SK-N-SH treated with all-trans-retinoic acid at 6 μM for 48 hours (cell line): ENCODE data around the gene RXRG.
A peak's percentile ranks its signal among the peaks of the same experiment; 100 is the strongest.

Experiments
- ATAC-seq: fragments of 200-7000 bp; cut with Tn5 transposase; 3 replicates; pipeline ENCODE4 v1.9.1; 2020; ENCODE audit warnings: mild to moderate bottlenecking, moderate library complexity
- ARNTL ChIP-seq: fragments of 450-650 bp; formaldehyde crosslinking; IDR thresholded peaks from 2 replicates; pipeline ENCODE4 v1.5.0; 2020; ENCODE audit warnings: low read depth, mild to moderate bottlenecking, moderate library complexity, borderline replicate concordance
- BACH2 ChIP-seq: fragments of 250-450 bp; sonication (Bioruptor Pico); IDR thresholded peaks from 2 replicates; pipeline ENCODE4 v1.9.0; 2021; ENCODE audit warnings: mild to moderate bottlenecking, borderline replicate concordance
- CREB5 ChIP-seq: fragments of 250-450 bp; sonication (Bioruptor Pico); IDR thresholded peaks from 2 replicates; pipeline ENCODE4 v1.5.1; 2020; ENCODE audit warnings: low read depth, mild to moderate bottlenecking, moderate library complexity
- CSDC2 ChIP-seq: fragments of 250-450 bp; sonication (Bioruptor Pico); IDR thresholded peaks from 2 replicates; pipeline ENCODE4 v1.5.0; 2020; ENCODE audit warnings: mild to moderate bottlenecking, moderate library complexity
- CSRNP3 ChIP-seq: fragments of 250-450 bp; sonication (Bioruptor Pico); IDR thresholded peaks from 2 replicates; pipeline ENCODE4 v1.5.1; 2021; ENCODE audit warnings: mild to moderate bottlenecking, moderate library complexity
- ESRRG ChIP-seq: fragments of 250-450 bp; sonication (Bioruptor Pico); IDR thresholded peaks from 2 replicates; pipeline ENCODE4 v1.6.1; 2021; ENCODE audit warnings: mild to moderate bottlenecking
- GLIS3 ChIP-seq: fragments of 250-450 bp; sonication (Bioruptor Pico); IDR thresholded peaks from 2 replicates; pipeline ENCODE4 v1.5.0; 2020; ENCODE audit warnings: mild to moderate bottlenecking, moderate library complexity
- ISL1 ChIP-seq: fragments of 250-450 bp; sonication (Bioruptor Pico); IDR thresholded peaks from 2 replicates; pipeline ENCODE4 v2.1.2; 2022; ENCODE audit warnings: mild to moderate bottlenecking, moderate library complexity
- OSR1 ChIP-seq: fragments of 250-450 bp; sonication (Bioruptor Pico); IDR thresholded peaks from 2 replicates; pipeline ENCODE4 v1.8.0; 2022; ENCODE audit warnings: moderate library complexity, mild to moderate bottlenecking, inconsistent platforms
- PATZ1 ChIP-seq: fragments of 250-450 bp; sonication (Bioruptor Pico); IDR thresholded peaks from 2 replicates; pipeline ENCODE4 v1.8.0; 2020; ENCODE audit warnings: mild to moderate bottlenecking, moderate library complexity, borderline replicate concordance
- POU6F1 ChIP-seq: fragments of 250-450 bp; sonication (Bioruptor Pico); IDR thresholded peaks from 2 replicates; pipeline ENCODE4 v1.8.0; 2021; ENCODE audit warnings: low read depth, mild to moderate bottlenecking, moderate library complexity, borderline replicate concordance
- PPARA ChIP-seq: fragments of 250-450 bp; sonication (Bioruptor Pico); IDR thresholded peaks from 2 replicates; pipeline ENCODE4 v1.5.0; 2020; ENCODE audit warnings: mild to moderate bottlenecking, borderline replicate concordance
- RARB ChIP-seq: fragments of 250-450 bp; sonication (Bioruptor Pico); IDR thresholded peaks from 2 replicates; pipeline ENCODE4 v1.8.0; 2021; ENCODE audit warnings: mild to moderate bottlenecking, moderate library complexity
- TCF4 ChIP-seq: fragments of 250-450 bp; sonication (Bioruptor Pico); IDR thresholded peaks from 2 replicates; pipeline ENCODE4 v1.8.0; 2021; ENCODE audit warnings: mild to moderate bottlenecking, moderate library complexity, borderline replicate concordance
- TOX ChIP-seq: fragments of 250-450 bp; sonication (Bioruptor Pico); IDR thresholded peaks from 2 replicates; pipeline ENCODE4 v1.8.0; 2021; ENCODE audit warnings: mild to moderate bottlenecking, moderate library complexity, borderline replicate concordance
- TSHZ2 ChIP-seq: fragments of 250-450 bp; sonication (Bioruptor Pico); IDR thresholded peaks from 2 replicates; pipeline ENCODE4 v1.5.0; 2020; ENCODE audit warnings: mild to moderate bottlenecking, moderate library complexity
- ZFP3 ChIP-seq: fragments of 250-450 bp; sonication (Bioruptor Pico); IDR thresholded peaks from 2 replicates; pipeline ENCODE4 v1.5.0; 2020; ENCODE audit warnings: mild to moderate bottlenecking, moderate library complexity
- ZFP30 ChIP-seq: fragments of 450-650 bp; formaldehyde crosslinking; IDR thresholded peaks from 2 replicates; pipeline ENCODE4 v1.5.0; 2022; ENCODE audit warnings: mild to moderate bottlenecking, moderate library complexity
- ZNF8 ChIP-seq: fragments of 450-650 bp; formaldehyde crosslinking; IDR thresholded peaks from 2 replicates; pipeline ENCODE4 v1.5.0; 2020; ENCODE audit warnings: mild to moderate bottlenecking, moderate library complexity

Gene RXRG

GRCh38 chr1:165395478-165395877 lies 49.4 kb downstream of the RXRG start:
- no peak for TF ChIP-seq ZFP3 (CRISPR knock-in tag)
- TF ChIP-seq ESRRG (CRISPR knock-in tag): no peak
- no peak for TF ChIP-seq TCF4 (CRISPR knock-in tag)
- no peak for TF ChIP-seq POU6F1
- TF ChIP-seq OSR1 (CRISPR knock-in tag): no peak
- no peak for TF ChIP-seq GLIS3 (CRISPR knock-in tag)
- TF ChIP-seq TOX (CRISPR knock-in tag): no peak
- no peak for TF ChIP-seq ZNF8 (CRISPR knock-in tag)
- TF ChIP-seq ZFP30 (CRISPR knock-in tag): no peak
- no peak for ATAC-seq

- peak; percentile 90 for ATAC-seq
- TF ChIP-seq RARB (CRISPR knock-in tag): no peak
- no peak for TF ChIP-seq ZNF8 (CRISPR knock-in tag)
- TF ChIP-seq CSRNP3: no peak
- no peak for TF ChIP-seq BACH2
- no peak for TF ChIP-seq CREB5 (CRISPR knock-in tag)
- no peak for TF ChIP-seq PATZ1
- no peak for TF ChIP-seq CSDC2
- no peak for TF ChIP-seq OSR1 (CRISPR knock-in tag)
These were observed 52.0 kb downstream of the RXRG start for GRCh38 chr1:165392634-165393571.

- ATAC-seq: no peak
These were observed 55.3 kb downstream of the RXRG start for GRCh38 chr1:165389609-165390008.

GRCh38 chr1:165387961-165388360 lies 57.0 kb downstream of the RXRG start:
- no peak for ATAC-seq
- no peak for TF ChIP-seq TOX (CRISPR knock-in tag)
- TF ChIP-seq ZNF8 (CRISPR knock-in tag): no peak
- TF ChIP-seq PPARA (CRISPR knock-in tag): no peak
- no peak for TF ChIP-seq ZFP3 (CRISPR knock-in tag)
- TF ChIP-seq ARNTL (CRISPR knock-in tag): no peak
- no peak for TF ChIP-seq ISL1 (CRISPR knock-in tag)
- no peak for TF ChIP-seq POU6F1
- TF ChIP-seq TSHZ2 (CRISPR knock-in tag): no peak
- TF ChIP-seq CREB5 (CRISPR knock-in tag): no peak
- no peak for TF ChIP-seq OSR1 (CRISPR knock-in tag)
- TF ChIP-seq CSRNP3: no peak

More at GRCh38 chr1:165389609-165390008, 55.3 kb downstream of the RXRG start:
- TF ChIP-seq ISL1 (CRISPR knock-in tag): no peak
- TF ChIP-seq TCF4 (CRISPR knock-in tag): no peak
- TF ChIP-seq CSDC2: no peak
- no peak for TF ChIP-seq ESRRG (CRISPR knock-in tag)
- TF ChIP-seq, all 23 proteins: peak for 0
